ENCODE data around the gene MS4A10.

DNA sequence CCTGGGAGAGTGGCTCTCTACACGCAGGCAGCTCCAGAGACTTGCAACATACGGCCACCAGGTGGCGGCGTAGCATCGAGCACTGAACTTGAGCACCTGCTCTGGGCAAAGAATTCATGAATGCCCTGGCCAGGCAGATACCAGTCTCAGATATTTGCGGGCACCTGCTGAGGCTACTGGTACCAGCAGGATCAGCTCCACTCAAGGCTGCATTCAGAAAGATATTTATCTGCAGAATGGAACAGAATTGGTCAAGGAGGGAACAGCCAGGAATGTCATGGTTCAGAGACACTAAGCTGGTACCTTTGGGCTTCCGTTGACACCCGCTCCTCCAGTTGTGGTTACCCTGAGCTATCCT is 46.0 kb downstream of the MS4A10 start:
- peak; percentile 97 for TF ChIP-seq CTCF (conservative IDR thresholded peaks at IDR 0.05)
- no peak for TF ChIP-seq ZFX (IDR thresholded peaks at IDR 0.05)

All from C4-2B (cell line).